SIG-M5 treated with dmso at 0.1 percent for 504 hours (cell line): ENCODE data around the gene DOCK2.
A peak's percentile ranks its signal among the peaks of the same experiment; 100 is the strongest.

ENCODE experiments used
- DNase-seq: peaks from one replicate; lab custom pipeline; 2025; ENCODE audit not compliant: unreplicated experiment; lab: John Stamatoyannopoulos, UW

DOCK2 gene

GRCh38 chr5:169970911-169971765 lies 334.1 kb downstream of the DOCK2 start:
- DNase-seq = no peak

GRCh38 chr5:169971780-169972179 lies 334.7 kb downstream of the DOCK2 start:
- DNase-seq = no peak

GRCh38 chr5:169973056-169973455 lies 336.0 kb downstream of the DOCK2 start:
- no peak for DNase-seq

- DNase-seq = no peak
Observed at GRCh38 chr5:169974121-169974770, 337.2 kb downstream of the DOCK2 start.

- DNase-seq = no peak
Observed at GRCh38 chr5:169978714-169979113, 341.6 kb downstream of the DOCK2 start.

- DNase-seq = no peak
Observed at GRCh38 chr5:169979871-169980270, 342.8 kb downstream of the DOCK2 start.

- DNase-seq = peak; percentile 51
Observed at GRCh38 chr5:169980418-169981053, 343.5 kb downstream of the DOCK2 start, which contains the start of gene INSYN2B. Gene INSYN2B, minus strand, starts transcription at chr5:169980495. Its CDS starts 96,597 bp downstream, at chr5:169883898.

GRCh38 chr5:169988206-169988605 lies 351.1 kb downstream of the DOCK2 start:
- DNase-seq = no peak

GRCh38 chr5:169988947-169989346 lies 351.9 kb downstream of the DOCK2 start:
- DNase-seq = no peak

- no peak for DNase-seq
Observed at GRCh38 chr5:169989365-169989764, 352.3 kb downstream of the DOCK2 start.

GRCh38 chr5:169991115-169991869 lies 354.2 kb downstream of the DOCK2 start:
- DNase-seq = no peak

GRCh38 chr5:169992789-169993484 lies 355.9 kb downstream of the DOCK2 start:
- no peak for DNase-seq

- DNase-seq = no peak
Observed at GRCh38 chr5:169993485-169993790, 356.4 kb downstream of the DOCK2 start.

GRCh38 chr5:169997798-169998197 lies 360.7 kb downstream of the DOCK2 start:
- no peak for DNase-seq

GRCh38 chr5:169999621-170000020 lies 362.5 kb downstream of the DOCK2 start:
- DNase-seq = no peak

GRCh38 chr5:170000155-170000554 lies 363.1 kb downstream of the DOCK2 start:
- DNase-seq = no peak

- DNase-seq = no peak
Observed at GRCh38 chr5:170006021-170006420, 368.9 kb downstream of the DOCK2 start.

GRCh38 chr5:170008376-170008775 lies 371.3 kb downstream of the DOCK2 start:
- DNase-seq = no peak

- DNase-seq = no peak
Observed at GRCh38 chr5:170010595-170010994, 373.5 kb downstream of the DOCK2 start.

- no peak for DNase-seq
Observed at GRCh38 chr5:170011751-170012150, 374.7 kb downstream of the DOCK2 start.

GRCh38 chr5:170012622-170013021 lies 375.5 kb downstream of the DOCK2 start:
- no peak for DNase-seq
